ENCODE results near the gene ARHGAP9.

- TF ChIP-seq CTCF (conservative IDR thresholded peaks at IDR 0.05; ENCODE audit: low read length) (peak; percentile 93), EZH2phosphoT487 (IDR thresholded peaks at IDR 0.05; ENCODE audit: borderline replicate concordance) (no peak)
These were observed 26.6 kb downstream of the ARHGAP9 start for GRCh38 chr12:57452937-57453509.

All from Loucy (cell line).